Measurements from ENCODE around the gene DLL3. TPM values are rescaled to one million over a fixed set of nuclear protein-coding genes. Genes with fewer than 3 reads are reported as not detected.

Gene DLL3
- total RNA-seq, 1 experiment from 2014 or later = 0.17 TPM

DNA sequence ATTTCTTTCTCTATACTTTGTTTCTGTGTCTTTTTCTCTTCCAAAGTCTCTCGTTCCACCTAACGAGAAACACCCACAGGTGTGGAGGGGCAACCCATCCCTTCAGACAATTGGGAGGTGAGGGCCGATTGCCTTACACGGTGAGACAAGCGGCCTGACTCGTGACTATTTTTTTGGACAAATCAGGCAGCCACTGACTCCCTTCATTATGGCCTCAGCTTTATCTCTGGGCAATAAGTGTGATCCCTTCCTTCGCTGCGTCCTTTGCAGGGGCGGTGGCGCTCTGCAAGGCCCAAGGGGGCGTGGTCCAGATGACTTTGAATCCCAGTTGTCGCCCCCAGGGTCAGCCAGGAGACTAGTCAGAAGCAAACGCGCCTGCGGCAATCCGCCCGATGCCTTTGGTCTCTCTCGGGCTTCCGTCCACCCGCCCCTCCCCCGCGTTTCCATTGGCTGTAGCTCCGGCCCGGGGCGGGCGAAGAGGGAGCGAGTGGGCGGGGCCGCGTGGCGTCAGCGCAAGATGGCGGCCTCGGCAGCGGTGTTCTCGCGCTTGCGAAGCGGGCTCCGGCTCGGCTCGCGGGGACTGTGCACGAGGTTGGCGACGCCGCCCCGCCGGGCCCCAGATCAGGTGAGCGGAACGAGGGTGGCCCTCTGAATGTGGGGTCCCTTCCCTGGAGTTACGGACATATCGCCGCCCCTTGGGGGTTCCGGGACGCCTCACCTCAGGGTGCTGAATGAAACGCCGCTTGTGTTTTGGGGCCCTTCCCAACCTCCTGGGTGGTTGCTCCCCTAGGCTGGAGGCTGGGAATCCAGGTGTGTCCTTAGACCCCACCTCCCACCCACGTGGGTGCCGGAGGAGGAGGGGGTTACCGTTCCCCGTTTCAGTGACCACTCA, 18.2 kb upstream of the DLL3 start, which contains the start of gene TIMM50:
Gene TIMM50 (plus strand): TSS at position 502 of the 892 bp plus-strand sequence. CDS start 16 bp downstream, at position 518.
- peaks cover 6 to 16% of the 10 kb centered on the region in 2 experiments for H3K4me1 ChIP-seq (ENCODE audit: control insufficient read depth in 1 of 2, insufficient read depth in 2 of 2, low read length in 2 of 2)
- peak within 1 kb of the TSS; percentile 100 for H3K9ac ChIP-seq (ENCODE audit: low read length)
- DNase-seq (ENCODE audit: low read depth, low spot score) = peak; percentile 90
- H2AFZ ChIP-seq (ENCODE audit: low read depth, low read length, poor library complexity, severe bottlenecking) = peak within 1 kb of the TSS; percentile 32
- intact Hi-C loops (cut with micrococcal nuclease) = no loop called here
- H3K9me3 ChIP-seq (ENCODE audit: control insufficient read depth in 1 of 2, insufficient read depth in 1 of 2, low read depth in 1 of 2, low read length in 2 of 2) = no peaks in the 10 kb centered on the region
- RAD21 ChIA-PET (ENCODE audit: low non-redundant PET in 1 of 2, low total read pairs in 2 of 2, uncharacterized antibody in 2 of 2, unreplicated experiment in 2 of 2) = interaction anchor here in 1 of 2 experiments (0.6 kb wide), 1 partner anchor 40 kb away, joined by 4 read pairs; no protein-coding TSS in a partner anchor
- BruUV-seq (replicated peaks) = TSS peak; percentile 67
- no peaks in the 10 kb centered on the region for H4K20me1 ChIP-seq (ENCODE audit: insufficient read depth)
- H3K79me2 ChIP-seq (ENCODE audit: insufficient read depth, low read length) = peaks cover 47% of the 10 kb centered on the region
- peak; percentile 91 for ATAC-seq
- peak within 1 kb of the TSS; percentile 99 to 100 for H3K4me3 ChIP-seq (replicated peaks in 1 of 2; ENCODE audit: low read depth in 1 of 2, low read length in 2 of 2)
- H3K9me2 ChIP-seq (ENCODE audit: insufficient read depth) = no peaks in the 10 kb centered on the region
- CTCF ChIA-PET = no interaction called here
- H3K36me3 ChIP-seq (ENCODE audit: control insufficient read depth in 1 of 2, insufficient read depth in 2 of 2, low read length in 2 of 2) = peaks cover 20 to 31% of the 10 kb centered on the region in 2 experiments; a peak in 3 of 4 replicates
- POLR2A ChIA-PET = interaction anchor here (0.7 to 1.0 kb wide), 2 partner anchors 35 to 45 kb away, joined by 3 to 7 read pairs; partner anchors contain the start of genes RPS16 and SUPT5H
- H3K27ac ChIP-seq (ENCODE audit: low read depth, low read length) = peak within 1 kb of the TSS; percentile 87
- H3K4me2 ChIP-seq (ENCODE audit: low read length) = peak within 1 kb of the TSS; percentile 99
- no peaks in the 10 kb centered on the region for H3K27me3 ChIP-seq (ENCODE audit: insufficient read depth, low read length)
- TF ChIP-seq CBX3 (IDR thresholded peaks at IDR 0.05; ENCODE audit: low read depth) = no peak
- TF ChIP-seq, protein P1, sequence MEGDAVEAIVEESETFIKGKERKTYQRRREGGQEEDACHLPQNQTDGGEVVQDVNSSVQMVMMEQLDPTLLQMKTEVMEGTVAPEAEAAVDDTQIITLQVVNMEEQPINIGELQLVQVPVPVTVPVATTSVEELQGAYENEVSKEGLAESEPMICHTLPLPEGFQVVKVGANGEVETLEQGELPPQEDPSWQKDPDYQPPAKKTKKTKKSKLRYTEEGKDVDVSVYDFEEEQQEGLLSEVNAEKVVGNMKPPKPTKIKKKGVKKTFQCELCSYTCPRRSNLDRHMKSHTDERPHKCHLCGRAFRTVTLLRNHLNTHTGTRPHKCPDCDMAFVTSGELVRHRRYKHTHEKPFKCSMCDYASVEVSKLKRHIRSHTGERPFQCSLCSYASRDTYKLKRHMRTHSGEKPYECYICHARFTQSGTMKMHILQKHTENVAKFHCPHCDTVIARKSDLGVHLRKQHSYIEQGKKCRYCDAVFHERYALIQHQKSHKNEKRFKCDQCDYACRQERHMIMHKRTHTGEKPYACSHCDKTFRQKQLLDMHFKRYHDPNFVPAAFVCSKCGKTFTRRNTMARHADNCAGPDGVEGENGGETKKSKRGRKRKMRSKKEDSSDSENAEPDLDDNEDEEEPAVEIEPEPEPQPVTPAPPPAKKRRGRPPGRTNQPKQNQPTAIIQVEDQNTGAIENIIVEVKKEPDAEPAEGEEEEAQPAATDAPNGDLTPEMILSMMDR (IDR thresholded peaks at IDR 0.05 in 2 of 3, conservative IDR thresholded peaks at IDR 0.05 in 1 of 3; ENCODE audit: borderline replicate concordance in 1 of 3, insufficient read depth in 1 of 3, low read depth in 2 of 3, low read length in 2 of 3) = no peak
- TF ChIP-seq YY1 (IDR thresholded peaks at IDR 0.05; ENCODE audit: extremely low read depth, insufficient replicate concordance, low read depth, low read length) = peak; percentile 95
- TF ChIP-seq EZH2 (IDR thresholded peaks at IDR 0.05) = no peak
- TF ChIP-seq, protein P2, sequence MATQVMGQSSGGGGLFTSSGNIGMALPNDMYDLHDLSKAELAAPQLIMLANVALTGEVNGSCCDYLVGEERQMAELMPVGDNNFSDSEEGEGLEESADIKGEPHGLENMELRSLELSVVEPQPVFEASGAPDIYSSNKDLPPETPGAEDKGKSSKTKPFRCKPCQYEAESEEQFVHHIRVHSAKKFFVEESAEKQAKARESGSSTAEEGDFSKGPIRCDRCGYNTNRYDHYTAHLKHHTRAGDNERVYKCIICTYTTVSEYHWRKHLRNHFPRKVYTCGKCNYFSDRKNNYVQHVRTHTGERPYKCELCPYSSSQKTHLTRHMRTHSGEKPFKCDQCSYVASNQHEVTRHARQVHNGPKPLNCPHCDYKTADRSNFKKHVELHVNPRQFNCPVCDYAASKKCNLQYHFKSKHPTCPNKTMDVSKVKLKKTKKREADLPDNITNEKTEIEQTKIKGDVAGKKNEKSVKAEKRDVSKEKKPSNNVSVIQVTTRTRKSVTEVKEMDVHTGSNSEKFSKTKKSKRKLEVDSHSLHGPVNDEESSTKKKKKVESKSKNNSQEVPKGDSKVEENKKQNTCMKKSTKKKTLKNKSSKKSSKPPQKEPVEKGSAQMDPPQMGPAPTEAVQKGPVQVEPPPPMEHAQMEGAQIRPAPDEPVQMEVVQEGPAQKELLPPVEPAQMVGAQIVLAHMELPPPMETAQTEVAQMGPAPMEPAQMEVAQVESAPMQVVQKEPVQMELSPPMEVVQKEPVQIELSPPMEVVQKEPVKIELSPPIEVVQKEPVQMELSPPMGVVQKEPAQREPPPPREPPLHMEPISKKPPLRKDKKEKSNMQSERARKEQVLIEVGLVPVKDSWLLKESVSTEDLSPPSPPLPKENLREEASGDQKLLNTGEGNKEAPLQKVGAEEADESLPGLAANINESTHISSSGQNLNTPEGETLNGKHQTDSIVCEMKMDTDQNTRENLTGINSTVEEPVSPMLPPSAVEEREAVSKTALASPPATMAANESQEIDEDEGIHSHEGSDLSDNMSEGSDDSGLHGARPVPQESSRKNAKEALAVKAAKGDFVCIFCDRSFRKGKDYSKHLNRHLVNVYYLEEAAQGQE (IDR thresholded peaks at IDR 0.05; ENCODE audit: low read depth) = no peak
- no peak for TF ChIP-seq SRF (IDR thresholded peaks at IDR 0.05; ENCODE audit: low read depth)
- no peak for TF ChIP-seq CEBPB (IDR thresholded peaks at IDR 0.05; ENCODE audit: low read depth)
- TF ChIP-seq RAD21 (IDR thresholded peaks at IDR 0.05; ENCODE audit: low read depth) = no peak
- TF ChIP-seq TCF7L2 (IDR thresholded peaks at IDR 0.05; ENCODE audit: borderline replicate concordance, extremely low read depth, insufficient read depth, insufficient read length) = peak; percentile 84
- TF ChIP-seq ZFX (IDR thresholded peaks at IDR 0.05) = 0 out of 2 replicates have a peak, but pooled peaks have one; percentile 24
- TF ChIP-seq POLR2AphosphoS5 (IDR thresholded peaks at IDR 0.05; ENCODE audit: low read depth, low read length) = peak; percentile 76
- TF ChIP-seq ELF1 (IDR thresholded peaks at IDR 0.05; ENCODE audit: borderline replicate concordance, low read depth) = no peak
- no peak for TF ChIP-seq EZH2phosphoT487 (IDR thresholded peaks at IDR 0.05; ENCODE audit: borderline replicate concordance)
- TF ChIP-seq SIN3A (IDR thresholded peaks at IDR 0.05; ENCODE audit: low read depth) = peak; percentile 51; the same call in 1 of the 2 replicates
- TF ChIP-seq, protein P3, sequence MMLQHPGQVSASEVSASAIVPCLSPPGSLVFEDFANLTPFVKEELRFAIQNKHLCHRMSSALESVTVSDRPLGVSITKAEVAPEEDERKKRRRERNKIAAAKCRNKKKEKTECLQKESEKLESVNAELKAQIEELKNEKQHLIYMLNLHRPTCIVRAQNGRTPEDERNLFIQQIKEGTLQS (IDR thresholded peaks at IDR 0.05) = no peak
- no peak for TF ChIP-seq FOSL1 (IDR thresholded peaks at IDR 0.05; ENCODE audit: low read depth)
- TF ChIP-seq POLR2A (IDR thresholded peaks at IDR 0.05; ENCODE audit: borderline replicate concordance, extremely low read depth, insufficient read depth, insufficient read length) = peak; percentile 35
- TF ChIP-seq SP1 (IDR thresholded peaks at IDR 0.05; ENCODE audit: low read depth) = peak; percentile 97
- TF ChIP-seq JUND (IDR thresholded peaks at IDR 0.05) = no peak
- TF ChIP-seq, protein P4, sequence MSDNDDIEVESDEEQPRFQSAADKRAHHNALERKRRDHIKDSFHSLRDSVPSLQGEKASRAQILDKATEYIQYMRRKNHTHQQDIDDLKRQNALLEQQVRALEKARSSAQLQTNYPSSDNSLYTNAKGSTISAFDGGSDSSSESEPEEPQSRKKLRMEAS (IDR thresholded peaks at IDR 0.05) = peak; percentile 88
- TF ChIP-seq EGR1 (IDR thresholded peaks at IDR 0.05; ENCODE audit: low read depth) = peak; percentile 90
- no peak for TF ChIP-seq ZNF274 (IDR thresholded peaks at IDR 0.05; ENCODE audit: low read depth, low read length)

All from HCT116 (cell line).